GM19395 (cell line): ENCODE results near the gene FREM3.
"Not testable (repeated sequence)": the region's sequence is repeated elsewhere in the genome, so short reads cannot be mapped to it uniquely, and the experiment has no call there.

Experiments used
- ATAC-seq: cut with Tn5 transposase; IDR thresholded peaks from one replicate; pipeline ENCODE4 v1.9.1; 2021; ENCODE audit warnings: mild to moderate bottlenecking, moderate library complexity; ENCODE audit not compliant: unreplicated experiment

FREM3 gene

DNA sequence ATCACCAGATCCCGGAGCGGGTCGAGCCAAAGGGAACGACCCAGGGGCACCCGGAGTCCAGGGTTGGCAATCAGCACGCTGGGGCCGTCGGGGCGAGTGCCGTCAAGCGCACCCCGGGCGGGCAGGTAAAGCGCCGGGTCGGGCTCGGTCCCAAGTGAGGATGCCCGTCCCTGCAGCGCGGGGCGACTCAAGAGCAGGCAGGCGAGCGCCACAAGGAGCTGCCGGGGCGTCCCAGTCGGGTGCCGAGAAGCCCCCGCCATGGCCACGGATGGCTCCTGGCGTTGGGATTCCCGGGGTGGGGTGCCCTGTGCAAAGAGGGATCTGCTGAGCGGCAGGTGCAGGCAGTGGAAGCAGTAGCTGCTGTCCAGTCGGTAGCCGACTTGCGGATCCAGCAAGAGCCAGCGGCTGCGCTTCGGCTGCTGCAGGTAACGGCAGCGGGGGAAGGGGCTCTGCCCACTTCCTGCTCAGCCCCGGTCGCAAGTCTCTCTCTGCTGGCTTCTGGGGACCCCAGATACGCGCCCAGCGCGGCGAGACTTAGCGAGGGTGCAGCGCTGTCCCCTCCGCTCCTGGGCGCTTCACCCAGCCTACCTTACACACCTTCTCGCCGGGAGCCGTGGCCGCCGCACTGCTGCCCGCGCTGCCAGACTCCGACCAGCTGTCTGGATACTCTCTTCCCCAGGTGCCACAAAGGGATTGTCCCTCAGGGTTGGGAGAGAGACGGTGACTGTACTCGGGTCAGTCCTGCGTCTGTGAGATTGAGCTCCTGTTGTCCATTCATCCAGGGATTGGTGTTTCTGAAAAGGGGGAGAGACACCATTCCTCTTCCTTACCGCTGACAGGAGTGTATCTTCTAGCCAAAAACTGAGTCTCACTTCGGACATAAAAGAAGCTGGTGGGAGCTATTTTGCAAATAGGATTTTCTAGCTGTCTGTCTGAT is at the start of gene FREM3:
TSS of gene FREM3 (minus strand) at position 260 of the 937 bp plus-strand sequence. CDS start at position 260, 0 bp downstream.
- ATAC-seq, result peak; percentile 56

DNA sequence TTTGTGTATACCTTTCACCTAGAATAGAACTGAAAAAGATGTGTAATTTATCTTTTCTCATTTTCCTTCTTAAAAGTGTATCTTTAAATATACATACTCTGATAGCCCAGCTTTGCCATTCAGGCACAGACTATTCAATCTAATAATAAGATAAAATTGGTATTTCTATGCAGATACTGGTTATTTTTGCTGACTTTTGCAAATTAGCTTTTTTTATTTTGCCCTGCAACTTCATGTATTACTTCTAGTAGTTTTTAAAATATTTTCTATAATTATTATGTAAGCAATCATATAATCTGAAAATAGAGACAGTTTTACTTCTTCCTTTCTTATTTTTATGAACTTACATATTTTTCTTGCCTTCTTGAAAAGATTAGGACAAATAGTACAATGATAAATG is 45.4 kb upstream of the FREM3 start:
- ATAC-seq, result no peak

DNA sequence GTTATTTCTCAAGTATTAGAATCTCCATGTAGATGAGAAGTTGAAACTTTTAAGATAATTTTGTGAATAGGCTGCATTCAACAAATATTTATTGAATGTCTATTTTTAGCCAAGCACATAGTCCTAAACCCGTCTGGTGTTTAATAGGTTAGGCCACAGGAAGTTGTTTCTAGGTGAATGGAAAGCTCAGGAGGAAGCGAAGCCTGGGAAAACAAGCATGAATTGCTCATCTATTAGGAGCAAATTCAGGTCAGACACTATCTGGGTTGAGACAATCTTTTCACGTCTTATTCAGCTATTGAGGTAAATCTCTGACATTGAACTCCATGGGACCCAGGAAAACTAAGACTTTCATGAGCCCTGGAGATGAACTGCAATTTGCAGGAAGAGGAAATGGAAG is 43.1 kb upstream of the FREM3 start:
- ATAC-seq, result no peak

- ATAC-seq, result no peak
Measured at GRCh38 chr4:143742834-143743233, 42.4 kb upstream of the FREM3 start.

GRCh38 chr4:143736861-143737260 is 36.4 kb upstream of the FREM3 start:
- ATAC-seq, result no peak

DNA sequence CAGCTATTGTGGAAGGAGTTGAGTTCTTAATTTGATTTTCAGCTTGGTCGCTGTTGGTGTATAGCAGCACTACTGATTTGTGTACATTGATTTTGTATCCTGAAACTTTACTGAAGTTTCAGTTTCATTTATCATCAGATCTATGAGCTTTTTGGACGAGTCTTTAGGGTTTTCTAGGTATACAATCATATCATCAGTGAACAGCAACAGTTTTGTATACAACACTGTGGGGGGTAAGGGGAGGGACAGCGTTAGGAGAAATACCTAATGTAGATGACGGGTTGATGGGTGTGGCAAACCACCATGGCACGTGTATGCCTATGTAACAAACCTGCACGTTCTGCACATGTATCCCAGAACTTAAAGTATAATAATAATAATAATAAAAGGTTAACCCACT is 35.6 kb upstream of the FREM3 start:
- not testable (repeated sequence) for ATAC-seq

DNA sequence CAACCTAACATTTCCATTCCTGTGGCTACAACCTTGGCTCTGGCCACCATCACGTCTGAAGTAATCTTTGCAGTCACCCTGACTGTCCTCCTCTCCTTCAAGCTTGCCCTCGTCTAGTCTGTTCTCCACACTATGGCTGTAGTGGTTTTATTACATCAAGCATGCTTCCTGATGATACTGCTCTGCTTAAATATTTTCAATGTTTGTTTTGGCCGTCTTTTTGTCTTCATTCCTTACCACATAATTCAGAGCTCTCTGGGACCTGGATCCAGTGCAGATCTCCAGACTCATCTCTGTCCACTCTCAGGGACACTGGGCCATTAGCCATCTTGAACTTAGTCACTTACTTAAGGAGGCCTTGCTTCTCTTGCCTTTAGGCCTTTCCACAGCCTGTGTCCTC is 27.7 kb upstream of the FREM3 start:
- no peak for ATAC-seq

- no peak for ATAC-seq
Measured at GRCh38 chr4:143726714-143727113, 26.2 kb upstream of the FREM3 start.

DNA sequence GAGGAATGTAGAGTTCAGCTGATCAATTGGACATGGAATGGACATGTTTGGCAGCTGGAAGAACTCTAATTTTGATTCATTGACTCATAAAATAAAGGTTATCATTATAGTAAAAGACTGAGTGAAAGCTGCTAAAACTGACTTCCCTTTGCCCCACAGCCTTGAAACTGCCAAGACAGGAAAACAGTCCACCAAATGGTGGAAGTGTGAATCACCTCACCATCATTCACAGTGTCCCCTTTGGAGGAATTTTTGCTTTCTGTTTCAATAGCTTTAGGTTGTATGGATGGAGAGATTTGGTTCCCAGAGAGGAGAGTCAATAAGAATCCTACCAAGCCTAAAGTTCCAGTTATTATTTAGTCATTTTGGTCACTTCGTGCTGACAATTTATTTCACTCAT is 20.8 kb upstream of the FREM3 start:
- ATAC-seq, result no peak

GRCh38 chr4:143718748-143719147 is 18.3 kb upstream of the FREM3 start:
- ATAC-seq, result not testable (repeated sequence)

DNA sequence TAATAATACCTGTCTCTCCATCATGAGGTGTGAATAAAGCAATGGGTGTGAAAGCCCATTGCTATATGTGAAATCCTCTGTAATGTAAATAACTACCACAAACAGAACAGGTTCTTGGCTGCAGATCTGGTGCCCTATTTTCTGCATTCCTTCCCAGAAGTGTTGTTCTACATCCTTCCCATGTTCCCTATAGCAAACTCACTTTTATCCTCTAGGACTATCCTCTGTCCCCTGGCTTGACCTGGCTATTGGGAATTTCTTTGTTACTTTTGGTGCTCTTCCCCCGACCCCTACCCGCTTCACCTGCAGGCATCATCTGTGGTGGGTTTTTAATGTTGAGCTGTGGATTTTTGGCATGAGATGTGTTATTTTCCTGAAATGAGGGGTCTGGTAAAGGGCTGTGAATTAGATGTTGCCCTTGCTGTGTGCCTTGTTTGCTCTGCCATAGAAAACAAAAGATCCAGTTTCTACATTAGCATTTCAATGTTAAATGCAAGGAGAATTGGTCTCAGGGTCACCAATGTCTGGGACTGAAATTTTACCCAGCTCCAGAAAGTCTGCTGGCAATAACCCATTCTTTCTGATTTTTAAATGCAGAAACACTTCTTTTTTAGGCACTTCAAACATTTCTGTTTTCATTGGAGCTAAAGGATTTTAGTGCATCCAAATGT is 13.6 kb upstream of the FREM3 start:
- no peak for ATAC-seq

- no peak for ATAC-seq
Measured at GRCh38 chr4:143713553-143713952, 13.1 kb upstream of the FREM3 start.

GRCh38 chr4:143712155-143712550 is 11.7 kb upstream of the FREM3 start:
- ATAC-seq, result no peak

DNA sequence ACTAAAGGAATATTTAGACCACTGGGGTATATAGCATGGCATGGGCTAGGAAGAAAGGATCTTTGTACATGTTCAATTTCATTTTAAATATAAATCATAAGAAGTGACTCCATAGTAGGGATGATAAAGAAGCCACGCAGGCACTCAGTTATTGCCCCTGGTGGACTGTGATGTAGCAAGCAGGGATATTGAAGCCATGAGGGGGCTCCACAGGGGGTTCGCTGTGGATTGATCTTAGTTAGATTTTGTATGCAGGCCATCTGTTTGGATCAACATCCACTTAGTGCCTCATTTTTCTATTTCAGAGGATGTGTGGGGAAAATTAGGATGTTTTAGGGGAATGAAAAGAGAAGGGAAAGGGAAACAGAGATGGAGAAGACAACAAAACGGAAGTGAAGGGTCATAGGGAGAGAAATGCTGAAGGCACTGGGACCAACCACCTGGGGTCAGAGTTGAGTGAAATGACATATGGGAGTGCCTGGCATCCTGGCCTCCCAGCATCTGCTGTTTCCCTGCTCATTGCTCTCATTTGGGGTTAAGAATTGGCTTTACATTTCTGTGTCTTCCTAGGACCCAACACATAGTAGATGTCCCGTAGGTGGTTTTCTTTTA is 11.2 kb upstream of the FREM3 start:
- ATAC-seq, result no peak

GRCh38 chr4:143701365-143701764 is 890 bp upstream of the FREM3 start:
- no peak for ATAC-seq

DNA sequence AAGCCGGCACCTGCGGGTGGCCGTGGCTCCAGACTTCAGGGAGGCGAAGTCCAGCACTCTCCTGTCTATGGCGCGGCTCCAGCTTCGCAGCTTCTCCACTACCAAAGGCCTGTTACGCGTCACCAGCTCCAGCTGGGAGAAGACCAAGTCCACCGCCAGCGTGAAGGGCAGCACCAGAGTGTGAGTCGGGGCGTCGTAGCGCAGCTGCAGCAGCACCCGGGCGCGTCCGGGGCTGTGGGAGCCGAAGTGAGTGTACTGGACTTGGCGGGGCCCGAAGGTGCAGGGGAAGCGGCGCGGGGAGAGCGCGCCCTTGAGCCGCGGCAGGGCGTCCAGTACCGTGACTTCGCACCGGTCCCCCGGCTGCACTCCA is 444 bp downstream of the FREM3 start:
- ATAC-seq, result peak; percentile 11

GRCh38 chr4:143699331-143700045 is 987 bp downstream of the FREM3 start:
- ATAC-seq, result no peak

GRCh38 chr4:143693856-143694255 is 6.6 kb downstream of the FREM3 start:
- no peak for ATAC-seq

- ATAC-seq, result no peak
Measured at GRCh38 chr4:143692241-143692640, 8.2 kb downstream of the FREM3 start.

GRCh38 chr4:143679434-143679833 is 21.0 kb downstream of the FREM3 start:
- no peak for ATAC-seq

GRCh38 chr4:143673629-143674028 is 26.8 kb downstream of the FREM3 start:
- not testable (repeated sequence) for ATAC-seq
